Mucosa of descending colon (tissue), 3 donors: ENCODE data around the gene ANAPC1. TPM values are rescaled to one million over a fixed set of nuclear protein-coding genes. Genes with fewer than 3 reads are reported as not detected.
A peak's percentile ranks its signal among the peaks of the same experiment; 100 is the strongest.
"Not testable (repeated sequence)": the region's sequence is repeated elsewhere in the genome, so short reads cannot be mapped to it uniquely, and the experiment has no call there.

ENCODE experiments used
- ATAC-seq: fragments of 200-7000 bp; cut with Tn5 transposase; one replicate; pipeline ENCODE4 v1.9.1; 2020; ENCODE audit warnings: mild to moderate bottlenecking, moderate library complexity
- DNase-seq, 3 donors: peaks; one replicate each; pipeline ENCODE4 v3.0.0-alpha.2; 2020
- H3K36me3 ChIP-seq: fragments of 200-600 bp; one replicate; pipeline ENCODE4 v1.8.0; 2021; ENCODE audit warnings: low read depth, mild to moderate bottlenecking
- H3K4me1 ChIP-seq: fragments of 200-600 bp; one replicate; pipeline ENCODE4 v1.8.0; 2021; ENCODE audit warnings: low read depth, mild to moderate bottlenecking
- H3K4me3 ChIP-seq: fragments of 200-600 bp; one replicate; pipeline ENCODE4 v1.8.0; 2021; ENCODE audit warnings: mild to moderate bottlenecking
- H3K9me3 ChIP-seq: fragments of 200-600 bp; one replicate; pipeline ENCODE4 v1.8.0; 2021; ENCODE audit warnings: mild to moderate bottlenecking
- intact Hi-C, 2 donors: fragments of 100-400 bp; cut with DNase I in 1 of 2; cut with micrococcal nuclease in 1 of 2; formaldehyde crosslinking; loops; one replicate each; pipeline versions ENCODE4 v1.11.0 to v1.11.1; 2022; cut with DNase I, micrococcal nuclease
- total RNA-seq, 3 donors: library from RNA; stranded (reverse); fragmentation: NEBNext Ultra II Directional in 2 of 3; extraction: Animal tissue kit (Norgen Biotek cat#: 25700) in 2 of 3; gene quantifications; one replicate each; pipeline versions ENCODE4 v1.2.1 to v1.2.4, GENCODE V29; 2021 to 2023
- TF ChIP-seq, protein P1 (sequence below): fragments of 200-600 bp; IDR thresholded peaks from one replicate; pipeline ENCODE4 v1.8.0; 2022; ENCODE audit warnings: antibody characterized with exemption, mild to moderate bottlenecking
- donor health status: DM: no; HTN: no; CAD: no; lungs with moderate emphysema.
- donor health status: DM: no; HTN: no; CAD: no.
- donor health status: DM: no; HTN: yes; CAD: no.

The ANAPC1 gene
- total RNA-seq, 3 donors from 2014 or later, result 29.4 to 40.9 (median 34.6) TPM

DNA sequence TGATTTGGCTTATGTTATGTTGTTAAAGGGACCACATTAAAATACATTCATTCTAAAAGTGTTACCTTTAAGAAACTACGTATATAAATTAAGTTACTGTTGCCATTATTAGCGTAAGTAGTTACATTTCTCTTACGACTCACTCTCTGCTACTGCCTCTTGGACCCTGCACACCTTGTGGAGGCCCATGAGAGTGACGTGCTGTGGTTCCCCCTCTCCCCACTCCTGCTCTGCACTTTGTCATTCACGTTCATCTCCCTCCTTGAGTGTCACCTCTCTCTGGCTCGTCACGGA lies 13.6 kb upstream of the ANAPC1 start:
- Histone ChIP-seq H3K4me3 (peak overlapping the region; percentile 60), H3K36me3 (no peaks in the 10 kb centered on the region), H3K4me1 (peaks cover 6% of the 10 kb centered on the region), H3K9me3 (no peaks in the 10 kb centered on the region)
- ATAC-seq, result no peak
- intact Hi-C loops, result loop anchor here (5.0 kb wide), 1 partner anchor 150 kb away; no protein-coding TSS in a partner anchor
- no peak for DNase-seq
- TF ChIP-seq, protein P1, sequence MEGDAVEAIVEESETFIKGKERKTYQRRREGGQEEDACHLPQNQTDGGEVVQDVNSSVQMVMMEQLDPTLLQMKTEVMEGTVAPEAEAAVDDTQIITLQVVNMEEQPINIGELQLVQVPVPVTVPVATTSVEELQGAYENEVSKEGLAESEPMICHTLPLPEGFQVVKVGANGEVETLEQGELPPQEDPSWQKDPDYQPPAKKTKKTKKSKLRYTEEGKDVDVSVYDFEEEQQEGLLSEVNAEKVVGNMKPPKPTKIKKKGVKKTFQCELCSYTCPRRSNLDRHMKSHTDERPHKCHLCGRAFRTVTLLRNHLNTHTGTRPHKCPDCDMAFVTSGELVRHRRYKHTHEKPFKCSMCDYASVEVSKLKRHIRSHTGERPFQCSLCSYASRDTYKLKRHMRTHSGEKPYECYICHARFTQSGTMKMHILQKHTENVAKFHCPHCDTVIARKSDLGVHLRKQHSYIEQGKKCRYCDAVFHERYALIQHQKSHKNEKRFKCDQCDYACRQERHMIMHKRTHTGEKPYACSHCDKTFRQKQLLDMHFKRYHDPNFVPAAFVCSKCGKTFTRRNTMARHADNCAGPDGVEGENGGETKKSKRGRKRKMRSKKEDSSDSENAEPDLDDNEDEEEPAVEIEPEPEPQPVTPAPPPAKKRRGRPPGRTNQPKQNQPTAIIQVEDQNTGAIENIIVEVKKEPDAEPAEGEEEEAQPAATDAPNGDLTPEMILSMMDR, result no peak

DNA sequence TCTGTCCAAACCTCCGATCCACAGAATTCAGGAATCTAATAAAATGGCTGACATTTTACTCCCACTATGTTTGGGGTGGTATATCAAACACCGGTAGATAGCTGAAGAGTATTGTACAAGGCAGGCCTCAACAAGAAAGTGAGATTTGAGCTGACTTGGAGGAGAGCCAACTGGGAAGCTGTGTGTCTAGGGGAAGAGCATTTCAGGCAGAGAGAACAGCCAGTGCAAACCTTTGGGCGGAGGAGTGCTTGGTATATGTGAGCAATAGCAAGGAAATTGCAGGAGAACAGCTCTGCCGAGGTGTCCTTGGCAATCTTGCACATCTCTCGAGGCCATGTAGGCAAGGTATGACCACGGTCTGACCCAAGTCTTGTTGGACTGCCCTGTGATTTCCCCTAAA lies 12.6 kb upstream of the ANAPC1 start:
- Histone ChIP-seq H3K36me3 (no peaks in the 10 kb centered on the region), H3K9me3 (no peaks in the 10 kb centered on the region), H3K4me1 (peaks cover 6% of the 10 kb centered on the region), H3K4me3 (no peak overlapping the region)
- intact Hi-C loops, result loop anchor here (5.0 kb wide), 1 partner anchor 151 kb away; no protein-coding TSS in a partner anchor
- no peak for ATAC-seq
- TF ChIP-seq, protein P1, result no peak
- no peak for DNase-seq

GRCh38 chr2:111896024-111896423 lies 12.0 kb upstream of the ANAPC1 start:
- peak in 1 of 3 donors; percentile 51 for DNase-seq
- peak; percentile 26 for ATAC-seq
- Histone ChIP-seq H3K4me3 (no peak overlapping the region), H3K9me3 (no peaks in the 10 kb centered on the region), H3K4me1 (peaks cover 5% of the 10 kb centered on the region), H3K36me3 (no peaks in the 10 kb centered on the region)
- intact Hi-C loops, result loop anchor here (5.0 kb wide), 1 partner anchor 151 kb away; no protein-coding TSS in a partner anchor
- TF ChIP-seq, protein P1, result no peak

- Histone ChIP-seq H3K36me3 (no peaks in the 10 kb centered on the region), H3K4me1 (peaks cover 12% of the 10 kb centered on the region), H3K4me3 (peak overlapping the region; percentile 79), H3K9me3 (no peaks in the 10 kb centered on the region)
- intact Hi-C loops, result loop anchor here in 1 of 2 donors (5.0 kb wide), 1 partner anchor 163 kb away; no protein-coding TSS in a partner anchor
- ATAC-seq (peak; percentile 30), DNase-seq (peak in 2 of 3 donors; percentile 51 to 53)
- TF ChIP-seq, protein P1, result no peak
Observed at GRCh38 chr2:111884592-111884964, 585 bp upstream of the ANAPC1 start.

DNA sequence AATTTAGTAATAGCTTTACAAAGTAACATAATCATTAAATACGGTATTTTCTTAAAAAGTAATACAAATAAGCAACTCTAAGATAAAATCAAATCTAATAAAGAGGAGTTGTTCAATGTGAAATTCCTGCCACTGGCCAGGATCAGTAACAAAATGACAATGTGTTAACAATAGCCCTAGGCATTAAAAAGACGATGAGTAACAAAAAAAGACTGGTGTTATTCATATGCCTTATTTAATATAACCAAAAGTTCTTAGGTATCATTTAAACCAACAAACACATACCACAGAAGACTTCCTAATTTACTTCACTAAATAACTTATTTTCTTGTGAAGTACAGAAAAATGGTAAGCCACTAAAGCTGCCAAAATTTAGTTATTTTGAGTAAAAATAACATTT lies 11.2 kb downstream of the ANAPC1 start:
- H3K36me3 ChIP-seq, H3K9me3 ChIP-seq, H3K4me3 ChIP-seq, DNase-seq, intact Hi-C loops, ATAC-seq, H3K4me1 ChIP-seq: not testable (repeated sequence)

- H3K4me1 ChIP-seq, H3K36me3 ChIP-seq, H3K9me3 ChIP-seq, H3K4me3 ChIP-seq, DNase-seq, intact Hi-C loops: not testable (repeated sequence)
- ATAC-seq, result peak; percentile 20
Observed at GRCh38 chr2:111865124-111865523, 18.9 kb downstream of the ANAPC1 start.

DNA sequence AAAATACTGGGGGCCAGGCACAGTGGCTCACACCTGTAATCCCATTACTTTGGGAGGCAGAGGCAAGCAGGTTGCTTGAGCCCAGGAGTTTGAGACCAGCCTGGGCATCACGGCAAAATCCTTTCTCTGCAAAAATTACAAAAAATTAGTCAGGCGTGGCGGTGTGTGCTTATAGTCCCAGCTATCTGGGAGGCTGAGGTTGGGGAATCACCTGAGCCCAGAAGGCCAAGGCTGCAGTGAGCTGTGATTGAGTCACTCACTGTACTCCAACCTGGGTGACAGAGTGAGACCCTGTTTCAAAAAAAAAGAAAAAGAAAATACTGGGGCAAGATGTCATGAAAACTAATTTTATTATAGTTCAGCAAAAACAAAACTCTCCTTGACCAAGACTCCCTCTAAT lies 24.0 kb downstream of the ANAPC1 start:
- intact Hi-C loops, H3K4me3 ChIP-seq, H3K36me3 ChIP-seq, DNase-seq, H3K4me1 ChIP-seq, ATAC-seq, H3K9me3 ChIP-seq: not testable (repeated sequence)

GRCh38 chr2:111852544-111852943 lies 31.4 kb downstream of the ANAPC1 start:
- H3K36me3 ChIP-seq, H3K4me3 ChIP-seq, intact Hi-C loops, H3K4me1 ChIP-seq, H3K9me3 ChIP-seq, ATAC-seq, DNase-seq: not testable (repeated sequence)

- H3K4me1 ChIP-seq, H3K4me3 ChIP-seq, H3K36me3 ChIP-seq, H3K9me3 ChIP-seq, intact Hi-C loops: not testable (repeated sequence)
- ATAC-seq (peak; percentile 65), DNase-seq (peak in 1 of 3 donors; percentile 59)
Observed at GRCh38 chr2:111850646-111851045, 33.3 kb downstream of the ANAPC1 start.

DNA sequence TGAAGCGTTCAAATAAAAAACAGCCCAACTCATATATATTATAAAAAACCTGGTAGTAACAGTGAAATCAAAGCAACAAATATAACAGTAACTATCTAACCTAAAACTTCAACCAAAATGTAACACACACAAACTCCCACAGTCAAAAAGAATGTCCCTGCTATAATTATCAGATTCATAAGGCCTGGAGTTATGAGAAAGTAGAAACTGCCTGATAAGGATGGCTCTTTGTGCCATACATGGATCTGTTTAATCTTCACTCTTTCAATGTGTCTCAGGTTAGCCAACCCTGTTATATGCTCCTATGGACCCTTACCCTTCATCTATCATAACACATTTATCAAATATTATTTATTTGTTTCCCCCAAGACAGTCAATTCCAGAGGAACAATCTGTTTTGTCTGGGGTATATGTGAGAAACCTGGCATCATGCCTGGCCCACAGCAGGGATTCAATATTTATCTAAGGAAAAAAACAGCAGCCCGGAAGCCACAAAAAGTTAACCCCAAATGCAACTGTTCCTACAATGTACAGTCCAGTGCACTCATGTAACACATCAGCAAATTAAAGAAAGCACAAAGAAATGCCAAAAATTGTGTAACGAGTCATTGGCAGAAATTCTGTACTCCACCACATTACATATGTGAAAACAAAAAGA lies 44.2 kb downstream of the ANAPC1 start:
- H3K9me3 ChIP-seq, H3K4me3 ChIP-seq, intact Hi-C loops, H3K36me3 ChIP-seq, ATAC-seq, DNase-seq, H3K4me1 ChIP-seq: not testable (repeated sequence)
